ENCODE data around the gene PPM1H.
"Not testable (repeated sequence)": the region's sequence is repeated elsewhere in the genome, so short reads cannot be mapped to it uniquely, and the experiment has no call there.

The PPM1H gene

GRCh38 chr12:62677355-62677754, 257.6 kb downstream of the PPM1H start:
- H3K27ac ChIP-seq (ENCODE audit: low read length), result no peak overlapping the region
- no peak overlapping the region for H3K9ac ChIP-seq (ENCODE audit: low read depth, low read length)
- no peak overlapping the region for H3K4me3 ChIP-seq (ENCODE audit: low read length)
- peaks cover 13% of the 10 kb centered on the region; the same call in 1 of the 2 replicates for H3K9me3 ChIP-seq (ENCODE audit: insufficient read depth, low read depth, low read length)
- H3K27me3 ChIP-seq (ENCODE audit: insufficient read depth, low read length), result no peaks in the 10 kb centered on the region
- peaks cover 10% of the 10 kb centered on the region; the same call in 1 of the 2 replicates for H3K4me1 ChIP-seq (ENCODE audit: insufficient read depth, low read length)
- 0 out of 2 replicates have a peak, but pooled peaks cover 14% of the 10 kb centered on the region for H3K36me3 ChIP-seq (ENCODE audit: insufficient read depth, low read depth, low read length)

- H3K9ac ChIP-seq (ENCODE audit: low read depth, low read length), result no peak overlapping the region
- peaks cover 10% of the 10 kb centered on the region; the same call in 1 of the 2 replicates for H3K4me1 ChIP-seq (ENCODE audit: insufficient read depth, low read length)
- no peak overlapping the region for H3K4me3 ChIP-seq (ENCODE audit: low read length)
- no peaks in the 10 kb centered on the region for H3K27me3 ChIP-seq (ENCODE audit: insufficient read depth, low read length)
- 0 out of 2 replicates have a peak, but pooled peaks cover 14% of the 10 kb centered on the region for H3K36me3 ChIP-seq (ENCODE audit: insufficient read depth, low read depth, low read length)
- H3K27ac ChIP-seq (ENCODE audit: low read length), result no peak overlapping the region
- H3K9me3 ChIP-seq (ENCODE audit: insufficient read depth, low read depth, low read length), result peaks cover 13% of the 10 kb centered on the region; the same call in 1 of the 2 replicates
Measured at GRCh38 chr12:62676521-62677307, 258.2 kb downstream of the PPM1H start.

GRCh38 chr12:62673028-62673815, 261.7 kb downstream of the PPM1H start:
- Histone ChIP-seq H3K4me3 (ENCODE audit: low read length) (no peak overlapping the region), H3K4me1 (ENCODE audit: insufficient read depth, low read length) (peaks cover 10% of the 10 kb centered on the region; the same call in 1 of the 2 replicates), H3K36me3 (ENCODE audit: insufficient read depth, low read depth, low read length) (0 out of 2 replicates have a peak, but pooled peaks cover 14% of the 10 kb centered on the region), H3K9ac (ENCODE audit: low read depth, low read length) (peak overlapping the region; percentile 14; the same call in 1 of the 2 replicates), H3K27ac (ENCODE audit: low read length) (no peak overlapping the region), H3K9me3 (ENCODE audit: insufficient read depth, low read depth, low read length) (peaks cover 13% of the 10 kb centered on the region; the same call in 1 of the 2 replicates), H3K27me3 (ENCODE audit: insufficient read depth, low read length) (no peaks in the 10 kb centered on the region)

GRCh38 chr12:62670986-62671720, 263.8 kb downstream of the PPM1H start:
- no peak overlapping the region for H3K27ac ChIP-seq (ENCODE audit: low read length)
- H3K36me3 ChIP-seq (ENCODE audit: insufficient read depth, low read depth, low read length), result peaks cover 14% of the 10 kb centered on the region; the same call in 1 of the 2 replicates
- peaks cover 10% of the 10 kb centered on the region; the same call in 1 of the 2 replicates for H3K4me1 ChIP-seq (ENCODE audit: insufficient read depth, low read length)
- no peak overlapping the region for H3K4me3 ChIP-seq (ENCODE audit: low read length)
- 0 out of 2 replicates have a peak, but pooled peaks cover under 1% of the 10 kb centered on the region for H3K9me3 ChIP-seq (ENCODE audit: insufficient read depth, low read depth, low read length)
- no peaks in the 10 kb centered on the region for H3K27me3 ChIP-seq (ENCODE audit: insufficient read depth, low read length)
- H3K9ac ChIP-seq (ENCODE audit: low read depth, low read length), result no peak overlapping the region

GRCh38 chr12:62668782-62669181, 266.2 kb downstream of the PPM1H start:
- Histone ChIP-seq H3K4me3 (ENCODE audit: low read length) (no peak overlapping the region), H3K9ac (ENCODE audit: low read depth, low read length) (no peak overlapping the region)

GRCh38 chr12:62664951-62665350, 270.0 kb downstream of the PPM1H start:
- H3K9ac ChIP-seq (ENCODE audit: low read depth, low read length); H3K27me3 ChIP-seq (ENCODE audit: insufficient read depth, low read length); H3K27ac ChIP-seq (ENCODE audit: low read length); H3K9me3 ChIP-seq (ENCODE audit: insufficient read depth, low read depth, low read length); H3K36me3 ChIP-seq (ENCODE audit: insufficient read depth, low read depth, low read length); H3K4me3 ChIP-seq (ENCODE audit: low read length): not testable (repeated sequence)
- peaks cover 17% of the 10 kb centered on the region; the same call in 1 of the 2 replicates for H3K4me1 ChIP-seq (ENCODE audit: insufficient read depth, low read length)

More at GRCh38 chr12:62668782-62669181, 266.2 kb downstream of the PPM1H start:
- Histone ChIP-seq H3K4me1 (ENCODE audit: insufficient read depth, low read length) (peaks cover 7% of the 10 kb centered on the region; the same call in 1 of the 2 replicates), H3K9me3 (ENCODE audit: insufficient read depth, low read depth, low read length) (no peaks in the 10 kb centered on the region), H3K27me3 (ENCODE audit: insufficient read depth, low read length) (no peaks in the 10 kb centered on the region), H3K27ac (ENCODE audit: low read length) (no peak overlapping the region), H3K36me3 (ENCODE audit: insufficient read depth, low read depth, low read length) (peaks cover 7% of the 10 kb centered on the region; the same call in 1 of the 2 replicates)

- H3K36me3 ChIP-seq (ENCODE audit: insufficient read depth, low read depth, low read length), result no peaks in the 10 kb centered on the region
- no peaks in the 10 kb centered on the region for H3K27me3 ChIP-seq (ENCODE audit: insufficient read depth, low read length)
- H3K4me3 ChIP-seq (ENCODE audit: low read length), result no peak overlapping the region
- no peak overlapping the region; the same call in 1 of the 2 replicates for H3K9ac ChIP-seq (ENCODE audit: low read depth, low read length)
- H3K9me3 ChIP-seq (ENCODE audit: insufficient read depth, low read depth, low read length), result no peaks in the 10 kb centered on the region
- H3K27ac ChIP-seq (ENCODE audit: low read length), result peak overlapping the region; percentile 59
- peaks cover 53% of the 10 kb centered on the region for H3K4me1 ChIP-seq (ENCODE audit: insufficient read depth, low read length)
Measured at GRCh38 chr12:62660756-62661155, 274.2 kb downstream of the PPM1H start.

GRCh38 chr12:62659453-62660295, 275.3 kb downstream of the PPM1H start:
- Histone ChIP-seq H3K27me3 (ENCODE audit: insufficient read depth, low read length) (peaks cover 11% of the 10 kb centered on the region), H3K9ac (ENCODE audit: low read depth, low read length) (peak overlapping the region; percentile 64), H3K36me3 (ENCODE audit: insufficient read depth, low read depth, low read length) (no peaks in the 10 kb centered on the region), H3K4me3 (ENCODE audit: low read length) (peak overlapping the region; percentile 52), H3K4me1 (ENCODE audit: insufficient read depth, low read length) (peaks cover 64% of the 10 kb centered on the region), H3K27ac (ENCODE audit: low read length) (peak overlapping the region; percentile 68), H3K9me3 (ENCODE audit: insufficient read depth, low read depth, low read length) (no peaks in the 10 kb centered on the region)

GRCh38 chr12:62658910-62659309, 276.0 kb downstream of the PPM1H start:
- peak overlapping the region; percentile 49 for H3K27ac ChIP-seq (ENCODE audit: low read length)
- peak overlapping the region; percentile 63 for H3K9ac ChIP-seq (ENCODE audit: low read depth, low read length)
- H3K27me3 ChIP-seq (ENCODE audit: insufficient read depth, low read length), result peaks cover 16% of the 10 kb centered on the region
- H3K9me3 ChIP-seq (ENCODE audit: insufficient read depth, low read depth, low read length), result no peaks in the 10 kb centered on the region
- H3K36me3 ChIP-seq (ENCODE audit: insufficient read depth, low read depth, low read length), result no peaks in the 10 kb centered on the region
- peak overlapping the region; percentile 23 for H3K4me3 ChIP-seq (ENCODE audit: low read length)
- peaks cover 72% of the 10 kb centered on the region for H3K4me1 ChIP-seq (ENCODE audit: insufficient read depth, low read length)

- Histone ChIP-seq H3K27ac (ENCODE audit: low read length) (peak overlapping the region; percentile 32), H3K9me3 (ENCODE audit: insufficient read depth, low read depth, low read length) (no peaks in the 10 kb centered on the region), H3K9ac (ENCODE audit: low read depth, low read length) (peak overlapping the region; percentile 52; the same call in 1 of the 2 replicates), H3K4me3 (ENCODE audit: low read length) (0 out of 2 replicates have a peak overlapping the region, but pooled peaks have one; percentile 7), H3K4me1 (ENCODE audit: insufficient read depth, low read length) (peaks cover 84% of the 10 kb centered on the region), H3K27me3 (ENCODE audit: insufficient read depth, low read length) (peaks cover 28% of the 10 kb centered on the region), H3K36me3 (ENCODE audit: insufficient read depth, low read depth, low read length) (no peaks in the 10 kb centered on the region)
Measured at GRCh38 chr12:62657363-62657632, 277.7 kb downstream of the PPM1H start.
